Heart right ventricle (tissue), 16 donors: ENCODE results near the gene CNTN5. TPM values are rescaled to one million over a fixed set of nuclear protein-coding genes. Genes with fewer than 3 reads are reported as not detected.

ENCODE experiments used
- ATAC-seq, 8 donors: fragments of 200-7000 bp; cut with Tn5 transposase; one replicate each; pipeline ENCODE4 v1.9.1; 2020; ENCODE audit warnings: mild to moderate bottlenecking in 8 of 8, moderate library complexity in 8 of 8, moderate number of reproducible peaks in 1 of 8
- DNase-seq, 2 donors: peaks; one replicate each; pipeline ENCODE4 v3.0.0-alpha.2; 2020
- H3K27ac ChIP-seq, 10 donors: fragments of 200-600 bp; sonication (generic) in 2 of 10; one replicate each; pipeline versions ENCODE4 v1.5.0 to v1.8.0; 2020 to 2022; ENCODE audit warnings: mild to moderate bottlenecking in 3 of 10
- H3K27me3 ChIP-seq, 7 donors: fragments of 200-600 bp; one replicate each; pipeline ENCODE4 v1.8.0; 2021 to 2022; ENCODE audit warnings: mild to moderate bottlenecking in 2 of 7
- H3K36me3 ChIP-seq, 9 donors: fragments of 200-600 bp; sonication (generic) in 1 of 9; one replicate each; pipeline versions ENCODE4 v1.5.0 to v1.8.0; 2020 to 2022; ENCODE audit warnings: mild to moderate bottlenecking in 2 of 9
- H3K4me1 ChIP-seq, 9 donors: fragments of 200-600 bp; sonication (generic) in 1 of 9; one replicate each; pipeline versions ENCODE4 v1.5.0 to v1.8.0; 2020 to 2022; ENCODE audit warnings: mild to moderate bottlenecking in 4 of 9
- H3K4me3 ChIP-seq, 10 donors: fragments of 200-600 bp; sonication (generic) in 2 of 10; one replicate each; pipeline versions ENCODE4 v1.5.0 to v1.8.0; 2020 to 2022; ENCODE audit warnings: mild to moderate bottlenecking in 7 of 10, moderate library complexity in 2 of 10
- H3K9me3 ChIP-seq, 11 donors: fragments of 200-600 bp in 10 of 11; sonication (generic) in 2 of 11; one replicate each; pipeline versions ENCODE4 v1.5.0 to v1.8.0; 2013 to 2022; ENCODE audit warnings: mild to moderate bottlenecking in 2 of 11, control low read depth in 1 of 11, moderate library complexity in 1 of 11
- CTCF ChIP-seq, 9 donors: fragments of 200-600 bp; sonication (generic) in 2 of 9; IDR thresholded peaks; one replicate each; pipeline versions ENCODE4 v1.5.0 to v1.8.0; 2021 to 2022; ENCODE audit warnings: antibody characterized with exemption in 9 of 9, mild to moderate bottlenecking in 5 of 9, moderate library complexity in 1 of 9
- WGBS, 2 donors: extraction: QIAGEN DNeasy Blood & Tissue Kit; methylation state at CpG; one replicate each; pipeline ENCODE4 v1.1.7; 2013; ENCODE audit warnings: inconsistent platforms in 1 of 2; 5-methylcytosine and 5-hydroxymethylcytosine counted together
- intact Hi-C, 10 donors: fragments of 100-400 bp; cut with DNase I; formaldehyde crosslinking; loops; one replicate each; pipeline versions ENCODE4 v1.11.1 to v1.14.2; 2022
- polyA plus RNA-seq, 2 donors: library from polyadenylated mRNA; stranded (reverse); fragments of 200-250 nt; gene quantifications; one replicate each; pipeline ENCODE4 v1.2.3, GENCODE V29; 2013
- total RNA-seq, 10 donors: library from RNA; stranded (reverse); fragmentation: NEBNext Ultra II Directional in 3 of 10; extraction: Animal tissue kit (Norgen Biotek cat#: 25700) in 3 of 10; gene quantifications; one replicate each; pipeline versions ENCODE4 v1.2.1 to v1.2.4, GENCODE V29; 2021 to 2023
- donor health status: Arrhythmogenic right ventricular cardiomyopathy.
- donor health status: ischemic (EF 13 %, LVEDD 7.1; RV severe dilation, severe dysfunction).
- donor health status: healthy with polysubstance abuse.
- donor health status: DM: no; HTN: yes; CAD: no.
- donor health status: DM: no; HTN: no; CAD: no.
- donor health status: ischemic (EF 25% LVEDD 6.9; RV normal size, moderate dysfunction).
- donor health status: ischemic (EF 25% LVEDD 5.7; RV mildly dilated, moderate dysfunction).
- donor health status: healthy.
- donor health status: DM: yes; HTN: yes; CAD: no.
- donor health status: Ischemic cardiomyopathy.
- donor health status: ischemic (EF 35%, LVEDD 5.7; RV mildly dilated, moderate dysfunction).
- donor health status: nonischemic (EF 11% LVEDD 7.7; RV severe dilation, severe dysfunction).
- donor health status: DM: yes; HTN: yes; CAD: no.
- donor health status: PGD.
- donor health status: ischemic (EF 29% LVEDD 5.4; RV normal size, mild dysfunction).
- donor health status: nonischemic (EF 23%, LVEDD 6.1; RV moderate dilation, normal function).

CNTN5 gene
- total and polyA plus RNA-seq, 12 donors: 0.05 to 0.35 (median 0.17) TPM; not detected in 6

GRCh38 chr11:100094121-100094865, 1073.5 kb downstream of the CNTN5 start:
- intact Hi-C loops: no loop called here
- Histone ChIP-seq H3K4me3 (no peak overlapping the region), H3K9me3 (peaks cover 0 to 11% (median 0%) of the 10 kb centered on the region in 11 donors), H3K27me3 (no peaks in the 10 kb centered on the region), H3K36me3 (no peaks in the 10 kb centered on the region), H3K27ac (no peak overlapping the region), H3K4me1 (no peaks in the 10 kb centered on the region)
- ATAC-seq: no peak
- no peak for TF ChIP-seq CTCF (IDR thresholded peaks at IDR 0.05)
- WGBS, 2 donors: 75 to 81% methylated on average over 4 of the region's 4 CpGs
- no peak for DNase-seq

- ATAC-seq (no peak), DNase-seq (no peak)
- Histone ChIP-seq H3K4me3 (no peak overlapping the region), H3K27ac (no peak overlapping the region), H3K36me3 (no peaks in the 10 kb centered on the region), H3K27me3 (no peaks in the 10 kb centered on the region), H3K4me1 (no peaks in the 10 kb centered on the region), H3K9me3 (peaks cover 0 to 9% (median 0%) of the 10 kb centered on the region in 11 donors)
- intact Hi-C loops: no loop called here
- WGBS, 2 donors: 40 to 43% methylated on average over 3 of the region's 3 CpGs
- TF ChIP-seq CTCF (IDR thresholded peaks at IDR 0.05): no peak
Measured at GRCh38 chr11:100095809-100096208, 1075.1 kb downstream of the CNTN5 start.

- ATAC-seq (no peak), DNase-seq (no peak)
- WGBS, 2 donors: 75 to 81% methylated on average over 3 of the region's 3 CpGs
- Histone ChIP-seq H3K4me3 (no peak overlapping the region), H3K9me3 (peaks cover 0 to 15% (median 0%) of the 10 kb centered on the region in 11 donors), H3K36me3 (no peaks in the 10 kb centered on the region), H3K27ac (no peak overlapping the region), H3K4me1 (no peaks in the 10 kb centered on the region), H3K27me3 (no peaks in the 10 kb centered on the region)
- intact Hi-C loops: no loop called here
- TF ChIP-seq CTCF (IDR thresholded peaks at IDR 0.05): no peak
Measured at GRCh38 chr11:100098560-100098959, 1077.8 kb downstream of the CNTN5 start.

- ATAC-seq: no peak
- H3K27ac ChIP-seq: no peak overlapping the region
- WGBS, 2 donors: 69 to 74% methylated on average over 4 of the region's 4 CpGs
Measured at GRCh38 chr11:100105255-100105981, 1084.7 kb downstream of the CNTN5 start.

More at GRCh38 chr11:100105255-100105981, 1084.7 kb downstream of the CNTN5 start:
- no peak for TF ChIP-seq CTCF (IDR thresholded peaks at IDR 0.05)
- Histone ChIP-seq H3K27me3 (no peaks in the 10 kb centered on the region), H3K4me1 (no peaks in the 10 kb centered on the region), H3K36me3 (no peaks in the 10 kb centered on the region), H3K4me3 (no peak overlapping the region), H3K9me3 (peaks cover 0 to 14% (median 0%) of the 10 kb centered on the region in 11 donors)
- no peak for DNase-seq
- intact Hi-C loops: no loop called here
